Vagina (tissue), 2 donors: Measurements from ENCODE around the gene TAOK2. TPM values are rescaled to one million over a fixed set of nuclear protein-coding genes. Genes with fewer than 3 reads are reported as not detected.

Source experiments
- DNase-seq, 2 donors: peaks; one replicate each; pipeline ENCODE4 v3.0.0-alpha.2; 2017; ENCODE audit errors: extremely low spot score in 2 of 2
- H3K27ac ChIP-seq: fragments of 200-600 bp; sonication (generic); one replicate; pipeline ENCODE4 v1.5.1; 2019
- H3K27me3 ChIP-seq: fragments of 200-600 bp; sonication (generic); one replicate; pipeline ENCODE4 v1.5.1; 2019
- H3K36me3 ChIP-seq, 2 donors: fragments of 200-600 bp; sonication (generic); one replicate each; pipeline ENCODE4 v1.5.1; 2017 to 2019
- H3K4me1 ChIP-seq: fragments of 200-600 bp; sonication (generic); one replicate; pipeline ENCODE4 v1.5.1; 2019
- H3K4me3 ChIP-seq, 2 donors: fragments of 200-600 bp; sonication (generic); 1 replicate in 1 of 2; 2 replicates in 1 of 2; pipeline ENCODE4 v1.5.1; 2016 to 2019
- H3K9me3 ChIP-seq: fragments of 200-600 bp; sonication (generic); one replicate; pipeline ENCODE4 v1.5.1; 2019
- POLR2A ChIP-seq, 2 donors: fragments of 450-650 bp; IDR thresholded peaks; one replicate each; pipeline ENCODE4 v1.6.1; 2017; ENCODE audit warnings: antibody characterized with exemption in 2 of 2, mild to moderate bottlenecking in 2 of 2, moderate library complexity in 2 of 2
- POLR2AphosphoS5 ChIP-seq, 2 donors: sonication (generic); formaldehyde crosslinking; IDR thresholded peaks; one replicate each; pipeline ENCODE4 v1.9.0; 2017; ENCODE audit warnings: antibody characterized with exemption in 2 of 2, mild to moderate bottlenecking in 2 of 2, low read depth in 1 of 2; ENCODE audit not compliant: insufficient read depth in 1 of 2
- intact Hi-C: fragments of 100-400 bp; cut with DNase I; formaldehyde crosslinking; loops from one replicate; pipeline ENCODE4 v1.15.1; 2023
- total RNA-seq: library from RNA; depleted of rRNA; stranded (reverse); fragments of >200 nt; gene quantifications from one replicate; pipeline ENCODE4 v1.2.3, GENCODE V29; 2016
- TF ChIP-seq, protein P1 (sequence below), 3 experiments: fragments of 450-650 bp in 2 of 3; fragments of 200-600 bp in 1 of 3; sonication (generic) in 1 of 3; IDR thresholded peaks; one replicate each; pipeline ENCODE4 v1.5.1; 2017 to 2019; ENCODE audit warnings: antibody characterized with exemption in 3 of 3, mild to moderate bottlenecking in 2 of 3, moderate library complexity in 2 of 3

Gene TAOK2
- total RNA-seq, 1 donor from 2014 or later = 33.1 TPM

DNA sequence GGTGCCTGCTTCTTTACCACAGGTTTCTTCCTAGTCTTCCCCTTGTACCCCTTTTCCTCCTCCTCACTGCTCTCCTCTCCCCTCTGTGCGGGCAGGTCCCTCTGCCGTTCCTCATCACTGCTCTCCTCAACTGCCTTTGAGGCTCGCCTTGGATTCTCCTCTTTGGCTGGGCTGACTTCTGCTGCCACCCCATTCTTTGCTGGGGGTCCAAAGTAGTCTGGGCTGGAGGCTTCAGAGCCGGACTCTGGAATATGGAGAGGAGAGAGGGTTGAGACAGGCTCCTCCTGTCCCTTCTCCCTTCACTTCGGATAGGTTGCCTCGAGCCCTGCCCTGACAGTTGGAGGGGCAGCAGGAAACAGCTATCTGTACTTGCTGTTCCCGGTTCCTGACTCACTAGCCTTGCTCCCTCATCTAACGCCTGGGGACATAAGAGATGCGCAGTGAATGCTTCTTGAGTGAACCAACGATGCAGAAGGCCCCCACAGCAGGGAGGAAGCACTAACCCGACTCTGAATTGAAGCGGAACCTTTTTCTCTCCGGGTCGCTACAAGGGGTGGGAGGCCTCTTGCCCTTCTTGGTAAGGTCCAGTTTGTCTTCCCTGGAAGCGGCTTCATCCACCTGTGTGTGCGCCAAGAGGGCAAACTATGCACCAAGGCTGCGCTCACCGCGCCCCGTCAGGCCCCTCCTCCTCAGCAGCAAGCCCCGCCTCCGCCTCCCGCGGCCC lies 21.1 kb downstream of the TAOK2 start:
- H3K27me3 ChIP-seq = no peaks in the 10 kb centered on the region
- H3K27ac ChIP-seq = peak overlapping the region; percentile 89
- H3K36me3 ChIP-seq = peaks cover 0 to 29% of the 10 kb centered on the region in 2 donors
- DNase-seq = no peak
- intact Hi-C loops = loop anchor here (2.0 to 5.0 kb wide), 2 partner anchors 20 to 182 kb away; partner anchors contain the start of gene PRRT2
- H3K4me3 ChIP-seq = peak overlapping the region; percentile 79 to 91
- peaks cover 24% of the 10 kb centered on the region for H3K4me1 ChIP-seq
- no peak for TF ChIP-seq POLR2AphosphoS5 (IDR thresholded peaks at IDR 0.05; ENCODE audit: insufficient read depth in 1 of 2, low read depth in 1 of 2)
- no peak for TF ChIP-seq POLR2A (IDR thresholded peaks at IDR 0.05)
- TF ChIP-seq, protein P1, sequence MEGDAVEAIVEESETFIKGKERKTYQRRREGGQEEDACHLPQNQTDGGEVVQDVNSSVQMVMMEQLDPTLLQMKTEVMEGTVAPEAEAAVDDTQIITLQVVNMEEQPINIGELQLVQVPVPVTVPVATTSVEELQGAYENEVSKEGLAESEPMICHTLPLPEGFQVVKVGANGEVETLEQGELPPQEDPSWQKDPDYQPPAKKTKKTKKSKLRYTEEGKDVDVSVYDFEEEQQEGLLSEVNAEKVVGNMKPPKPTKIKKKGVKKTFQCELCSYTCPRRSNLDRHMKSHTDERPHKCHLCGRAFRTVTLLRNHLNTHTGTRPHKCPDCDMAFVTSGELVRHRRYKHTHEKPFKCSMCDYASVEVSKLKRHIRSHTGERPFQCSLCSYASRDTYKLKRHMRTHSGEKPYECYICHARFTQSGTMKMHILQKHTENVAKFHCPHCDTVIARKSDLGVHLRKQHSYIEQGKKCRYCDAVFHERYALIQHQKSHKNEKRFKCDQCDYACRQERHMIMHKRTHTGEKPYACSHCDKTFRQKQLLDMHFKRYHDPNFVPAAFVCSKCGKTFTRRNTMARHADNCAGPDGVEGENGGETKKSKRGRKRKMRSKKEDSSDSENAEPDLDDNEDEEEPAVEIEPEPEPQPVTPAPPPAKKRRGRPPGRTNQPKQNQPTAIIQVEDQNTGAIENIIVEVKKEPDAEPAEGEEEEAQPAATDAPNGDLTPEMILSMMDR (IDR thresholded peaks at IDR 0.05) = no peak
- no peaks in the 10 kb centered on the region for H3K9me3 ChIP-seq

DNA sequence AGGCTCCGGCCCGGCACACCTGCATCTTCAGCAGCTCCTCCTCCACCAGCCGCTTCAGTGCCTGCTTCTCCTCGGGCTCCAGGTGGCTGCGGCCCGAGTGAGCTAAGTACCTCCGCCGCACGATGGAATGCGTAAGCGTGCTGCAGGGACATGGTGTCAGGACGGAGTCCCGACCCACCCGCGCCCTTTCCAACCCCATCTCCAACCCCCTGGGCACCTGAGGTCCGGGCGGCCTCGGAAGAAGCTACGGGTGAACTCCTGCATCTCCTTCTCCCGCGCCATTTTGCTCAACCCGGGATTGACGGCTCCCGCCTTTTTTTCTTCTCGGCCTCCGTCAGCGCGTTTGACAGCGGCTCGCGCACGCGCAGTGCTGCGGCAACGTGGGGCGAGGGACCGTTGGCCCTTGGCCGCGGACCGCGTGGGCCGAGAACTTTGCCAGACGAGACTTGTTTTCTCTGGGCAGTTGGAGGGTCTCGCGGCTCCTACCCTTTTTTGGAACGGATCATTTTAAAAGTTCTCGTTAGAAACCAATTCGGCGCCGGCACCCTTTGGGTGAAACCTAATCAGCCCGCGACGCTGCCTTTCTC lies 21.7 kb downstream of the TAOK2 start, which contains the start of gene HIRIP3:
HIRIP3 (minus strand) TSS at position 294 of the 587 bp plus-strand sequence; CDS start at position 282, 12 bp downstream.
- H3K4me3 ChIP-seq = peak within 1 kb of the TSS; percentile 79 to 91
- no peak for DNase-seq
- H3K9me3 ChIP-seq = no peaks in the 10 kb centered on the region
- peaks cover 24% of the 10 kb centered on the region for H3K4me1 ChIP-seq
- peak within 1 kb of the TSS; percentile 89 for H3K27ac ChIP-seq
- intact Hi-C loops = loop anchor here (2.0 to 5.0 kb wide), 2 partner anchors 21 to 183 kb away; partner anchors contain the start of gene PRRT2
- H3K27me3 ChIP-seq = no peaks in the 10 kb centered on the region
- H3K36me3 ChIP-seq = peaks cover 0 to 30% of the 10 kb centered on the region in 2 donors
- peak in 1 of 2 donors; percentile 32 for TF ChIP-seq POLR2A (IDR thresholded peaks at IDR 0.05)
- no peak for TF ChIP-seq POLR2AphosphoS5 (IDR thresholded peaks at IDR 0.05; ENCODE audit: insufficient read depth in 1 of 2, low read depth in 1 of 2)

DNA sequence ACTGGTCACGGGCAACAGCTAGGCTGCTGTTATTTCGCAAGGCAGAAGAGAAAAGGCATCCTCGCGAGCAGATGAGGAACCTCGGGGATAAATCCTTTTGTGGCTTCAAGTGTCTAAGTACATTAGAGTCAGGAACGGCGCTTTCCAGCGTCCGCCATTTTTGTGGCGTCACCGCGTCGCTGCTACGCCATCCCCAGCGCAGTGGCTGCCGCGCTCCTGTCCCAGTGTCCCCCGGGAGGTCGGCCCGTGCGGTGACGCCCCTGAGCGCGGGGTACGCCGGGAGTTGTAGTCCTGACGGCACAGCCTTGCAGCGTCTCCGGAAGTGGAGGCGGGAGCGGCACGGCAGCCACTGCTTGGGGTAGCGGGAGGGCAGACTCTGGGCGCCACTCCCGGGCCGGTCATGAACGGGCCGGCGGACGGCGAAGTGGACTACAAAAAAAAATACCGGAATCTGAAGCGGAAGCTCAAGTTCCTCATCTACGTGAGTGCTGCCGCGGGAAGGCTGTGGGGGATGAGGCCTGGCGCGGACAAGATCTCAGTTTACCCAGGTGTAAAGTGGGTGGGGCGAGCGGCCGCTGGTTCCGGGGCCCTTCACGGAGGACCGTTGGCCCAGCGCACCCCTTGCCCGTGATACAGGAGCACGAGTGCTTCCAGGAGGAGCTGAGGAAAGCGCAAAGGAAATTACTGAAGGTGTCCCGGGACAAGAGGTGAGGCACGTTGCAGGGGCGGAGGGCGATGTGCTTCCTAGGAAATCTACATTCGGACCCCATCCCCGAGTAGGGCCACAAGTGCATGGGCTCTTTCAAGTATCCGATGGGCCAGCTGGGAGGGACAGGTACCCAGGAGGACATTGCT lies 22.5 kb downstream of the TAOK2 start, which contains the start of gene INO80E:
INO80E (plus strand) TSS at position 331 of the 855 bp plus-strand sequence; CDS start at position 401, 70 bp downstream.
- TF ChIP-seq, protein P1 (IDR thresholded peaks at IDR 0.05) = no peak
- peak; percentile 86 to 94 for TF ChIP-seq POLR2AphosphoS5 (IDR thresholded peaks at IDR 0.05; ENCODE audit: insufficient read depth in 1 of 2, low read depth in 1 of 2)
- no peak for TF ChIP-seq POLR2A (IDR thresholded peaks at IDR 0.05)
- intact Hi-C loops = loop anchor here (2.0 to 5.0 kb wide), 2 partner anchors 21 to 184 kb away; partner anchors contain the start of gene PRRT2
- H3K36me3 ChIP-seq = peaks cover 0 to 29% of the 10 kb centered on the region in 2 donors
- peak within 1 kb of the TSS; percentile 79 to 91 for H3K4me3 ChIP-seq
- peak in 1 of 2 donors; percentile 96 for DNase-seq
- peaks cover 24% of the 10 kb centered on the region for H3K4me1 ChIP-seq
- no peaks in the 10 kb centered on the region for H3K27me3 ChIP-seq
- no peaks in the 10 kb centered on the region for H3K9me3 ChIP-seq
- peak within 1 kb of the TSS; percentile 89 for H3K27ac ChIP-seq

DNA sequence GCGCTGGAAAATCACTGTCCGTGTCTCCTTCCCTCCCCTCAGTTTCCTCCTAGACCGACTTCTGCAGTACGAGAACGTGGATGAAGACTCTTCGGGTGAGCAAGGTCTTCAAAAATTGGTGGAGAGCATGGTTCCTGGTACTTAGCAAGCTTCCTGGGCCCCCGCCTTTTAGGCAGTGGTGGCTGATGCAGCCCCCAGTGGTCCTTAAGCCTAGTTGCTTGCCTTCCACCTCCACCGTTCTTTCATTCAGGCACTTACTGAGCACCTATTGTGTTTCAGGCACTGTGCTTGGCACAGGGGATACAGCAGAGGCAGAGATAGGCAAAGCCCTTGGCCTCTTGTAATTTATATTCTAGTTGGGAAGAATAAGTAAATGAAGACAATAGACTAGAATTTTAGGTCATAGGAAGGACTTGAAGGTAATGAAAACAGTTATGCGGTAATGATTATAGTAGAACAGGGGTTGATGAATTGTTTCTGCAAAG lies 23.1 kb downstream of the TAOK2 start:
- H3K27ac ChIP-seq = peak overlapping the region; percentile 89
- DNase-seq = no peak
- peaks cover 24% of the 10 kb centered on the region for H3K4me1 ChIP-seq
- H3K27me3 ChIP-seq = no peaks in the 10 kb centered on the region
- peak overlapping the region; percentile 79 to 91 for H3K4me3 ChIP-seq
- H3K9me3 ChIP-seq = no peaks in the 10 kb centered on the region
- intact Hi-C loops = loop anchor here (5.0 kb wide), 1 partner anchor 185 kb away; the partner anchor contains the start of gene PRRT2
- TF ChIP-seq POLR2AphosphoS5 (IDR thresholded peaks at IDR 0.05; ENCODE audit: insufficient read depth in 1 of 2, low read depth in 1 of 2) (no peak), POLR2A (IDR thresholded peaks at IDR 0.05) (no peak)
- TF ChIP-seq, protein P1 (IDR thresholded peaks at IDR 0.05) = no peak
- peaks cover 0 to 29% of the 10 kb centered on the region in 2 donors for H3K36me3 ChIP-seq
